WTC11 (cell line): ENCODE data around the gene HDLBP. TPM values are rescaled to one million over a fixed set of nuclear protein-coding genes. Genes with fewer than 3 reads are reported as not detected.

Experiments used
- AR ChIP-seq: fragments of 250-450 bp; sonication (Bioruptor Pico); IDR thresholded peaks from 2 replicates; pipeline ENCODE4 v1.9.0; 2021; ENCODE audit warnings: mild to moderate bottlenecking
- EMX1 ChIP-seq: fragments of 250-450 bp; sonication (Bioruptor Pico); IDR thresholded peaks from 2 replicates; pipeline ENCODE4 v1.8.0; 2021; ENCODE audit warnings: mild to moderate bottlenecking
- ETV6 ChIP-seq: sonication (generic); formaldehyde crosslinking; IDR thresholded peaks from 2 replicates; pipeline ENCODE4 v1.8.1; 2022; ENCODE audit warnings: mild to moderate bottlenecking, missing genetic modification reagents
- GABPB1 ChIP-seq: sonication (generic); formaldehyde crosslinking; IDR thresholded peaks from 2 replicates; pipeline ENCODE4 v1.8.1; 2023; ENCODE audit warnings: mild to moderate bottlenecking, missing genetic modification reagents
- GRHL2 ChIP-seq: fragments of 250-450 bp; sonication (Bioruptor Pico); IDR thresholded peaks from 2 replicates; pipeline ENCODE4 v1.8.0; 2022; ENCODE audit warnings: mild to moderate bottlenecking, moderate library complexity; ENCODE audit not compliant: insufficient replicate concordance, severe bottlenecking
- MAX ChIP-seq: sonication (generic); formaldehyde crosslinking; IDR thresholded peaks from 2 replicates; pipeline ENCODE4 v1.8.0; 2022; ENCODE audit warnings: mild to moderate bottlenecking, missing genetic modification reagents
- MXD4 ChIP-seq: fragments of 250-450 bp; sonication (Bioruptor Pico); IDR thresholded peaks from 2 replicates; pipeline ENCODE4 v1.8.0; 2021; ENCODE audit warnings: mild to moderate bottlenecking, moderate library complexity, borderline replicate concordance
- total RNA-seq: library from RNA; stranded (reverse); gene quantifications from 3 replicates; pipeline ENCODE4 v1.2.3, GENCODE V29; 2021
- TF ChIP-seq, protein P1 (sequence below): sonication (generic); formaldehyde crosslinking; IDR thresholded peaks from 2 replicates; pipeline ENCODE4 v1.8.0; 2022; ENCODE audit warnings: mild to moderate bottlenecking, missing genetic modification reagents
- TF ChIP-seq, protein P2 (sequence below): sonication (generic); formaldehyde crosslinking; IDR thresholded peaks from 2 replicates; pipeline ENCODE4 v1.8.1; 2023; ENCODE audit warnings: mild to moderate bottlenecking, missing genetic modification reagents, moderate library complexity
- TF ChIP-seq, protein P3 (sequence below): sonication (generic); formaldehyde crosslinking; IDR thresholded peaks from 2 replicates; pipeline ENCODE4 v1.8.0; 2023; ENCODE audit warnings: mild to moderate bottlenecking, missing genetic modification reagents
- TF ChIP-seq, protein P4 (sequence below): fragments of 250-450 bp; sonication (Bioruptor Pico); IDR thresholded peaks from 2 replicates; pipeline ENCODE4 v1.9.0; 2021; ENCODE audit warnings: mild to moderate bottlenecking, borderline replicate concordance

HDLBP gene
- total RNA-seq, 1 experiment from 2014 or later, result 368 TPM

- TF ChIP-seq MXD4 (CRISPR knock-in tag) (no peak), AR (no peak), EMX1 (CRISPR knock-in tag) (no peak), ETV6 (CRISPR knock-in tag) (0 out of 2 replicates have a peak, but pooled peaks have one; percentile 12), GABPB1 (no peak), GRHL2 (CRISPR knock-in tag) (no peak), MAX (CRISPR knock-in tag) (no peak)
- TF ChIP-seq, protein P1, sequence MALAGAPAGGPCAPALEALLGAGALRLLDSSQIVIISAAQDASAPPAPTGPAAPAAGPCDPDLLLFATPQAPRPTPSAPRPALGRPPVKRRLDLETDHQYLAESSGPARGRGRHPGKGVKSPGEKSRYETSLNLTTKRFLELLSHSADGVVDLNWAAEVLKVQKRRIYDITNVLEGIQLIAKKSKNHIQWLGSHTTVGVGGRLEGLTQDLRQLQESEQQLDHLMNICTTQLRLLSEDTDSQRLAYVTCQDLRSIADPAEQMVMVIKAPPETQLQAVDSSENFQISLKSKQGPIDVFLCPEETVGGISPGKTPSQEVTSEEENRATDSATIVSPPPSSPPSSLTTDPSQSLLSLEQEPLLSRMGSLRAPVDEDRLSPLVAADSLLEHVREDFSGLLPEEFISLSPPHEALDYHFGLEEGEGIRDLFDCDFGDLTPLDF, result no peak
- TF ChIP-seq, protein P2, sequence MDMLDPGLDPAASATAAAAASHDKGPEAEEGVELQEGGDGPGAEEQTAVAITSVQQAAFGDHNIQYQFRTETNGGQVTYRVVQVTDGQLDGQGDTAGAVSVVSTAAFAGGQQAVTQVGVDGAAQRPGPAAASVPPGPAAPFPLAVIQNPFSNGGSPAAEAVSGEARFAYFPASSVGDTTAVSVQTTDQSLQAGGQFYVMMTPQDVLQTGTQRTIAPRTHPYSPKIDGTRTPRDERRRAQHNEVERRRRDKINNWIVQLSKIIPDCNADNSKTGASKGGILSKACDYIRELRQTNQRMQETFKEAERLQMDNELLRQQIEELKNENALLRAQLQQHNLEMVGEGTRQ (CRISPR knock-in tag), result no peak
- TF ChIP-seq, protein P3, sequence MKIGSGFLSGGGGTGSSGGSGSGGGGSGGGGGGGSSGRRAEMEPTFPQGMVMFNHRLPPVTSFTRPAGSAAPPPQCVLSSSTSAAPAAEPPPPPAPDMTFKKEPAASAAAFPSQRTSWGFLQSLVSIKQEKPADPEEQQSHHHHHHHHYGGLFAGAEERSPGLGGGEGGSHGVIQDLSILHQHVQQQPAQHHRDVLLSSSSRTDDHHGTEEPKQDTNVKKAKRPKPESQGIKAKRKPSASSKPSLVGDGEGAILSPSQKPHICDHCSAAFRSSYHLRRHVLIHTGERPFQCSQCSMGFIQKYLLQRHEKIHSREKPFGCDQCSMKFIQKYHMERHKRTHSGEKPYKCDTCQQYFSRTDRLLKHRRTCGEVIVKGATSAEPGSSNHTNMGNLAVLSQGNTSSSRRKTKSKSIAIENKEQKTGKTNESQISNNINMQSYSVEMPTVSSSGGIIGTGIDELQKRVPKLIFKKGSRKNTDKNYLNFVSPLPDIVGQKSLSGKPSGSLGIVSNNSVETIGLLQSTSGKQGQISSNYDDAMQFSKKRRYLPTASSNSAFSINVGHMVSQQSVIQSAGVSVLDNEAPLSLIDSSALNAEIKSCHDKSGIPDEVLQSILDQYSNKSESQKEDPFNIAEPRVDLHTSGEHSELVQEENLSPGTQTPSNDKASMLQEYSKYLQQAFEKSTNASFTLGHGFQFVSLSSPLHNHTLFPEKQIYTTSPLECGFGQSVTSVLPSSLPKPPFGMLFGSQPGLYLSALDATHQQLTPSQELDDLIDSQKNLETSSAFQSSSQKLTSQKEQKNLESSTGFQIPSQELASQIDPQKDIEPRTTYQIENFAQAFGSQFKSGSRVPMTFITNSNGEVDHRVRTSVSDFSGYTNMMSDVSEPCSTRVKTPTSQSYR (CRISPR knock-in tag), result no peak
- TF ChIP-seq, protein P4, sequence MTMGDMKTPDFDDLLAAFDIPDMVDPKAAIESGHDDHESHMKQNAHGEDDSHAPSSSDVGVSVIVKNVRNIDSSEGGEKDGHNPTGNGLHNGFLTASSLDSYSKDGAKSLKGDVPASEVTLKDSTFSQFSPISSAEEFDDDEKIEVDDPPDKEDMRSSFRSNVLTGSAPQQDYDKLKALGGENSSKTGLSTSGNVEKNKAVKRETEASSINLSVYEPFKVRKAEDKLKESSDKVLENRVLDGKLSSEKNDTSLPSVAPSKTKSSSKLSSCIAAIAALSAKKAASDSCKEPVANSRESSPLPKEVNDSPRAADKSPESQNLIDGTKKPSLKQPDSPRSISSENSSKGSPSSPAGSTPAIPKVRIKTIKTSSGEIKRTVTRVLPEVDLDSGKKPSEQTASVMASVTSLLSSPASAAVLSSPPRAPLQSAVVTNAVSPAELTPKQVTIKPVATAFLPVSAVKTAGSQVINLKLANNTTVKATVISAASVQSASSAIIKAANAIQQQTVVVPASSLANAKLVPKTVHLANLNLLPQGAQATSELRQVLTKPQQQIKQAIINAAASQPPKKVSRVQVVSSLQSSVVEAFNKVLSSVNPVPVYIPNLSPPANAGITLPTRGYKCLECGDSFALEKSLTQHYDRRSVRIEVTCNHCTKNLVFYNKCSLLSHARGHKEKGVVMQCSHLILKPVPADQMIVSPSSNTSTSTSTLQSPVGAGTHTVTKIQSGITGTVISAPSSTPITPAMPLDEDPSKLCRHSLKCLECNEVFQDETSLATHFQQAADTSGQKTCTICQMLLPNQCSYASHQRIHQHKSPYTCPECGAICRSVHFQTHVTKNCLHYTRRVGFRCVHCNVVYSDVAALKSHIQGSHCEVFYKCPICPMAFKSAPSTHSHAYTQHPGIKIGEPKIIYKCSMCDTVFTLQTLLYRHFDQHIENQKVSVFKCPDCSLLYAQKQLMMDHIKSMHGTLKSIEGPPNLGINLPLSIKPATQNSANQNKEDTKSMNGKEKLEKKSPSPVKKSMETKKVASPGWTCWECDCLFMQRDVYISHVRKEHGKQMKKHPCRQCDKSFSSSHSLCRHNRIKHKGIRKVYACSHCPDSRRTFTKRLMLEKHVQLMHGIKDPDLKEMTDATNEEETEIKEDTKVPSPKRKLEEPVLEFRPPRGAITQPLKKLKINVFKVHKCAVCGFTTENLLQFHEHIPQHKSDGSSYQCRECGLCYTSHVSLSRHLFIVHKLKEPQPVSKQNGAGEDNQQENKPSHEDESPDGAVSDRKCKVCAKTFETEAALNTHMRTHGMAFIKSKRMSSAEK (CRISPR knock-in tag), result no peak
Measured at GRCh38 chr2:241272303-241273209, 42.9 kb downstream of the HDLBP start (continued).
